SK-N-SH (cell line): ENCODE measurements around the gene SNX21. TPM values are rescaled to one million over a fixed set of nuclear protein-coding genes. Genes with fewer than 3 reads are reported as not detected.

ENCODE experiments used
- CTCF ChIA-PET: fragments of 300-600, 350-600 bp; formaldehyde crosslinking; extraction: SDS; loops from one replicate; lab custom pipeline; 2021; lab: Yijun Ruan, JAX
- POLR2A ChIA-PET: fragments of 350-600 bp; sonication (Branson Sonifier 250); formaldehyde crosslinking; extraction: SDS; loops from one replicate; lab custom pipeline; 2020; ENCODE audit warnings: antibody characterized with exemption, inconsistent platforms; lab: Yijun Ruan, JAX
- DNase-seq: peaks from one replicate; pipeline ENCODE4 v3.0.0; 2012
- H2AFZ ChIP-seq: fragments of 200-600 bp; sonication (generic); 2 replicates; pipeline ENCODE4 v1.8.1; 2016; ENCODE audit warnings: antibody characterized with exemption, mild to moderate bottlenecking, low read depth
- H3F3A ChIP-seq: fragments of 200-600 bp; sonication (generic); replicated peaks from 2 replicates; pipeline ENCODE3; 2016; ENCODE audit warnings: antibody characterized with exemption, mild to moderate bottlenecking; ENCODE audit not compliant: insufficient read depth
- H3K27ac ChIP-seq, 2 experiments: fragments of 200-500 bp in 1 of 2; fragments of 200-600 bp in 1 of 2; sonication (Bioruptor generic) in 1 of 2; sonication (generic), shearing (Covaris generic) in 1 of 2; 2 replicates each; pipeline versions ENCODE4 v1.5.1 to v1.6.1; 2014 to 2016; ENCODE audit warnings: low read depth in 2 of 2, inconsistent platforms in 1 of 2, low read length in 1 of 2, mild to moderate bottlenecking in 1 of 2, mixed read lengths in 1 of 2
- H3K27me3 ChIP-seq: fragments of 200-600 bp; sonication (generic), shearing (Covaris generic); 2 replicates; pipeline ENCODE4 v1.6.1; 2016; ENCODE audit warnings: mixed run types; ENCODE audit not compliant: insufficient read depth
- H3K36me3 ChIP-seq, 2 experiments: fragments of 200-500 bp in 1 of 2; fragments of 200-600 bp in 1 of 2; sonication (Bioruptor generic) in 1 of 2; sonication (generic) in 1 of 2; replicated peaks in 1 of 2; 2 replicates each; pipeline versions ENCODE3 to v1.5.1; 2014 to 2016; ENCODE audit warnings: low read length in 1 of 2, mild to moderate bottlenecking in 1 of 2; ENCODE audit not compliant: insufficient read depth in 2 of 2, control insufficient read depth in 1 of 2
- H3K4me1 ChIP-seq, 2 experiments: fragments of 200-500 bp in 1 of 2; fragments of 200-600 bp in 1 of 2; sonication (Bioruptor generic) in 1 of 2; sonication (generic), shearing (Covaris generic) in 1 of 2; 2 replicates each; pipeline versions ENCODE4 v1.5.1 to v1.6.1; 2014 to 2016; ENCODE audit warnings: low read depth in 1 of 2, low read length in 1 of 2, mixed run types in 1 of 2; ENCODE audit not compliant: insufficient read depth in 2 of 2, control insufficient read depth in 1 of 2
- H3K4me2 ChIP-seq: fragments of 200-600 bp; sonication (generic), shearing (Covaris generic); 2 replicates; pipeline ENCODE4 v1.6.1; 2017; ENCODE audit warnings: mixed run types
- H3K4me3 ChIP-seq, 2 experiments: fragments of 200-500 bp in 1 of 2; fragments of 200-600 bp in 1 of 2; sonication (Bioruptor generic) in 1 of 2; sonication (generic), shearing (Covaris generic) in 1 of 2; 2 replicates each; pipeline versions ENCODE4 v1.5.1 to v1.8.1; 2014 to 2016; ENCODE audit warnings: low read depth in 2 of 2, inconsistent platforms in 1 of 2, low read length in 1 of 2, mild to moderate bottlenecking in 1 of 2, mixed read lengths in 1 of 2, moderate library complexity in 1 of 2
- H3K79me2 ChIP-seq: fragments of 200-600 bp; sonication (generic); 2 replicates; pipeline ENCODE4 v1.8.1; 2017; ENCODE audit warnings: mild to moderate bottlenecking; ENCODE audit not compliant: insufficient read depth
- H3K9ac ChIP-seq: fragments of 200-600 bp; sonication (generic); 2 replicates; pipeline ENCODE4 v1.6.1; 2017; ENCODE audit warnings: mixed run types
- H3K9me2 ChIP-seq: fragments of 200-600 bp; sonication (generic); 2 replicates; pipeline ENCODE4 v1.6.1; 2017; ENCODE audit warnings: mixed run types
- H3K9me3 ChIP-seq: fragments of 200-600 bp; sonication (generic); 2 replicates; pipeline ENCODE4 v1.6.1; 2017; ENCODE audit warnings: mixed run types, mild to moderate bottlenecking, moderate library complexity
- H4K20me1 ChIP-seq: fragments of 200-600 bp; sonication (generic); 2 replicates; pipeline ENCODE4 v1.6.1; 2017; ENCODE audit warnings: mild to moderate bottlenecking, mixed run types; ENCODE audit not compliant: insufficient read depth
- CHD2 ChIP-seq: fragments of 150-350 bp; IDR thresholded peaks from 2 replicates; pipeline ENCODE4 v1.6.1; 2018; ENCODE audit warnings: low read length; ENCODE audit not compliant: partially characterized antibody
- CTCF ChIP-seq: fragments of 200-600 bp; sonication (generic); IDR thresholded peaks from 2 replicates; pipeline ENCODE4 v1.6.1; 2017; ENCODE audit warnings: antibody characterized with exemption, mild to moderate bottlenecking, moderate library complexity
- ELF1 ChIP-seq: IDR thresholded peaks from 2 replicates; pipeline ENCODE4 v1.4.0; 2012
- EZH2phosphoT487 ChIP-seq: fragments of 200-600 bp; sonication (generic); IDR thresholded peaks from 2 replicates; pipeline ENCODE4 v1.6.1; 2017; ENCODE audit warnings: low read depth, mixed run types, mild to moderate bottlenecking, antibody characterized with exemption, moderate library complexity, borderline replicate concordance
- FOXJ3 ChIP-seq: sonication (generic); formaldehyde crosslinking; IDR thresholded peaks from 2 replicates; pipeline ENCODE4 v1.5.1; 2020; ENCODE audit warnings: mild to moderate bottlenecking, missing genetic modification reagents
- GATA2 ChIP-seq: sonication (generic); formaldehyde crosslinking; IDR thresholded peaks from 2 replicates; pipeline ENCODE4 v1.5.0; 2020; ENCODE audit warnings: mild to moderate bottlenecking, missing genetic modification reagents
- IRF3 ChIP-seq: fragments of 150-350 bp; IDR thresholded peaks from 2 replicates; pipeline ENCODE4 v1.6.1; 2016; ENCODE audit warnings: mild to moderate bottlenecking, low read depth, low read length
- MXI1 ChIP-seq: IDR thresholded peaks from 2 replicates; pipeline ENCODE4 v1.6.1; 2012; ENCODE audit warnings: mild to moderate bottlenecking, low read depth, low read length, improper control_type of control experiment
- NFIC ChIP-seq: IDR thresholded peaks from 2 replicates; pipeline ENCODE4 v1.4.0; 2012; ENCODE audit warnings: borderline replicate concordance
- NRF1 ChIP-seq: IDR thresholded peaks from 2 replicates; pipeline ENCODE4 v1.6.1; 2012; ENCODE audit warnings: low read depth, mild to moderate bottlenecking, low read length
- PBX3 ChIP-seq: IDR thresholded peaks from 2 replicates; pipeline ENCODE4; 2012
- POLR2AphosphoS5 ChIP-seq: IDR thresholded peaks from 2 replicates; pipeline ENCODE4 v1.6.1; 2012; ENCODE audit warnings: low read depth, low read length
- RAD21 ChIP-seq: IDR thresholded peaks from 2 replicates; pipeline ENCODE4 v1.6.1; 2012; ENCODE audit warnings: mild to moderate bottlenecking, low read length
- RCOR1 ChIP-seq: fragments of 150-350 bp; IDR thresholded peaks from 2 replicates; pipeline ENCODE4 v1.6.1; 2017; ENCODE audit warnings: antibody characterized with exemption, low read length
- REST ChIP-seq: IDR thresholded peaks from 2 replicates; pipeline ENCODE4 v1.6.1; 2012; ENCODE audit warnings: mild to moderate bottlenecking, low read depth, low read length, moderate library complexity
- RFX5 ChIP-seq: IDR thresholded peaks from 2 replicates; pipeline ENCODE4 v1.6.1; 2012; ENCODE audit warnings: mild to moderate bottlenecking, improper control_type of control experiment, low read length
- RXRA ChIP-seq: IDR thresholded peaks from 2 replicates; pipeline ENCODE4 v1.4.0; 2012; ENCODE audit warnings: low read depth, mild to moderate bottlenecking, borderline replicate concordance
- TAF1 ChIP-seq: IDR thresholded peaks from 2 replicates; pipeline ENCODE4 v1.6.1; 2012; ENCODE audit warnings: low read depth, mild to moderate bottlenecking, low read length, moderate library complexity, borderline replicate concordance
- TCF12 ChIP-seq: IDR thresholded peaks from 2 replicates; pipeline ENCODE4 v1.4.0; 2012
- TEAD4 ChIP-seq: IDR thresholded peaks from 2 replicates; pipeline ENCODE4 v1.4.0; 2012; ENCODE audit warnings: mild to moderate bottlenecking, borderline replicate concordance; ENCODE audit not compliant: insufficient read depth
- YY1 ChIP-seq: IDR thresholded peaks from 2 replicates; pipeline ENCODE4 v1.4.0; 2012; ENCODE audit warnings: low read depth, mild to moderate bottlenecking
- ZBTB33 ChIP-seq: IDR thresholded peaks from 2 replicates; pipeline ENCODE4 v1.4.0; 2012; ENCODE audit warnings: low read depth, borderline replicate concordance
- WGBS: methylation state at CpG from one replicate; pipeline ENCODE4 v1.1.6; 2017; ENCODE audit warnings: low lambda C conversion rate; 5-methylcytosine and 5-hydroxymethylcytosine counted together
- polyA plus RNA-seq, 3 experiments: library from polyadenylated mRNA; depleted of rRNA; stranded (reverse); fragments of >200 nt; gene quantifications; 2 replicates each; pipeline ENCODE4 v1.2.3, GENCODE V29; 2012

SNX21 gene
- polyA plus RNA-seq, 1 of the 3 experiments (the other 2 are of a cell fraction), result 22.1 TPM

GRCh38 chr20:45857114-45857881 is 23.7 kb downstream of the SNX21 start, which contains the start of the genes ACOT8 and ZSWIM3:
Gene ACOT8 (minus strand): TSS chr20:45857392. CDS start chr20:45857315, 77 bp downstream.
Gene ZSWIM3 (plus strand): TSS chr20:45857614. CDS start chr20:45857826, 212 bp downstream.
- H3K9ac ChIP-seq, result peak within 1 kb of the TSS; percentile 70
- ChIA-PET CTCF (interaction anchor here (0.8 to 1.3 kb wide), 3 partner anchors 16 to 130 kb away, joined by 3 to 6 read pairs (median 4); partner anchors contain the start of genes CTSA and NEURL2), POLR2A (interaction anchor here (1.4 to 1.8 kb wide), 2 partner anchors 18 to 33 kb away, joined by 4 to 5 read pairs; partner anchors contain the start of genes CTSA and NEURL2)
- H3K4me2 ChIP-seq, result peak within 1 kb of the TSS; percentile 84
- peak within 1 kb of the TSS in 1 of 2 experiments; percentile 71; a peak in 2 of 4 replicates for H3K27ac ChIP-seq
- H3K27me3 ChIP-seq, result no peaks in the 10 kb centered on the region
- H3K4me3 ChIP-seq, result peak within 1 kb of the TSS; percentile 75
- peak within 1 kb of the TSS; percentile 99 for H2AFZ ChIP-seq
- 1% methylated on average over 26 of the region's 36 CpGs for WGBS
- peaks cover 8 to 13% of the 10 kb centered on the region in 2 experiments; a peak in 2 of 4 replicates for H3K4me1 ChIP-seq
- H3K79me2 ChIP-seq, result peaks cover 25% of the 10 kb centered on the region
- DNase-seq, result peak; percentile 99
- no peaks in the 10 kb centered on the region for H3K9me2 ChIP-seq
- H3F3A ChIP-seq, result no peaks in the 10 kb centered on the region
- no peaks in the 10 kb centered on the region for H3K9me3 ChIP-seq
- H4K20me1 ChIP-seq, result no peaks in the 10 kb centered on the region
- peaks cover 6 to 8% of the 10 kb centered on the region in 2 experiments for H3K36me3 ChIP-seq
- TF ChIP-seq RXRA (no peak), PBX3 (peak; percentile 100), CTCF (no peak), RCOR1 (no peak), EZH2phosphoT487 (no peak), NFIC (no peak), REST (no peak), TEAD4 (no peak), IRF3 (peak; percentile 98), GATA2 (CRISPR knock-in tag) (no peak), RAD21 (no peak), ZBTB33 (peak; percentile 80), ELF1 (peak; percentile 91), TAF1 (peak; percentile 89; the same call in 1 of the 2 replicates), TCF12 (0 out of 2 replicates have a peak, but pooled peaks have one; percentile 10), MXI1 (peak; percentile 82), CHD2 (peak; percentile 98), NRF1 (no peak), POLR2AphosphoS5 (peak; percentile 86), RFX5 (no peak), YY1 (peak; percentile 45; the same call in 1 of the 2 replicates), FOXJ3 (CRISPR knock-in tag) (no peak)
